Measurements from ENCODE around the gene MEF2B.

MEF2B gene

DNA sequence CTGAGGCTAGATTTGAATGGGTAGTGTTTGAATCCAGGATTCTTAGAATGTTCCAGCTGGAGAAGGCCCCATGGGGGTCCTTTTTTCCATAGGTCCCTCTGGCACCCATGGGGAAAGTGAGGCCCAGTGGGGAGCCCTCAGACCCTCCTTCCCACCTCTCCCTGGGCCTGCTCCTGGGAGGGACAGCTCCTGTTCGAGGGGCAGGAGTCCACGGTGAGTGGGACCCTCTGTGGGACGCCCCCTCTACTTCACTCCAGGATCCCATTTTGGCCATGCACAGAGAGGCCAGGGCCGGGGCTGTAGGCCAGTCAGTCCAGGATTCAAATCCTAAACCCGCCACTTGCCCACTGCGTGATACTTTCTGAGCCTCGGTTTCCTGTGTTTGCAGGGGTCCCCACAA lies 7.6 kb downstream of the MEF2B start:
- H3K4me3 ChIP-seq (ENCODE audit: low read depth, low read length) = no peak overlapping the region
- TF ChIP-seq, protein P1, sequence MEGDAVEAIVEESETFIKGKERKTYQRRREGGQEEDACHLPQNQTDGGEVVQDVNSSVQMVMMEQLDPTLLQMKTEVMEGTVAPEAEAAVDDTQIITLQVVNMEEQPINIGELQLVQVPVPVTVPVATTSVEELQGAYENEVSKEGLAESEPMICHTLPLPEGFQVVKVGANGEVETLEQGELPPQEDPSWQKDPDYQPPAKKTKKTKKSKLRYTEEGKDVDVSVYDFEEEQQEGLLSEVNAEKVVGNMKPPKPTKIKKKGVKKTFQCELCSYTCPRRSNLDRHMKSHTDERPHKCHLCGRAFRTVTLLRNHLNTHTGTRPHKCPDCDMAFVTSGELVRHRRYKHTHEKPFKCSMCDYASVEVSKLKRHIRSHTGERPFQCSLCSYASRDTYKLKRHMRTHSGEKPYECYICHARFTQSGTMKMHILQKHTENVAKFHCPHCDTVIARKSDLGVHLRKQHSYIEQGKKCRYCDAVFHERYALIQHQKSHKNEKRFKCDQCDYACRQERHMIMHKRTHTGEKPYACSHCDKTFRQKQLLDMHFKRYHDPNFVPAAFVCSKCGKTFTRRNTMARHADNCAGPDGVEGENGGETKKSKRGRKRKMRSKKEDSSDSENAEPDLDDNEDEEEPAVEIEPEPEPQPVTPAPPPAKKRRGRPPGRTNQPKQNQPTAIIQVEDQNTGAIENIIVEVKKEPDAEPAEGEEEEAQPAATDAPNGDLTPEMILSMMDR (IDR thresholded peaks at IDR 0.05; ENCODE audit: low read depth, low read length) = no peak

DNA sequence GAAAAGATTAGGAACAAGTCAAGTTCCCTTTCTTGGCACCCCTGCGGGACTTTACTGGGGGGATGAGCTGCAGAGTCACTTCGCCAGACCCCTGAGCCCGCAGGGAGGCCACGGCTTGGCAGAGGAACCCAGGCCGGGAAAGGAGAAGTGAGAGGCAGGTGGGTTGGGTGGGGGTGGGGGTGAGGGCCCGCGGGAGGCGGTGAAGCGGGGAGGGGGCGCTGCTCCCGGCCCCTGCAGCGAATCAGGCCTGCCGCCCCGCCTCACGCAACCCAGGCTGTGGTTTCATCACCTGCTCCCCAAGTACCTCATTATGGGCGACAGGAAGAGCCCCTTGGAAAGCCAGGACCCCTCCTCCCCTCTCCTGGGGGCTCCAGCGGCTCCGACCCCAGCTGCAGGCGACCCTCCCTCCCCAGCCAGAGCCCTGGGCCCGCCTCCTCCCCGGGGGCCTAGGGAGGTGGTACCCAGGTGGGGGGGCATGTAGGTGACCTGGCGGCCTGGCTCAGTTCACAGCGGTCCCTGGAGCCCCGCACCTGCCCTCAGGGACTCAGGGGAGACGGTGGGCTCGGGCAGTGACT lies 9.5 kb downstream of the MEF2B start:
- TF ChIP-seq, protein P1 (IDR thresholded peaks at IDR 0.05; ENCODE audit: low read depth, low read length) = no peak
- no peak overlapping the region for H3K4me3 ChIP-seq (ENCODE audit: low read depth, low read length)

DNA sequence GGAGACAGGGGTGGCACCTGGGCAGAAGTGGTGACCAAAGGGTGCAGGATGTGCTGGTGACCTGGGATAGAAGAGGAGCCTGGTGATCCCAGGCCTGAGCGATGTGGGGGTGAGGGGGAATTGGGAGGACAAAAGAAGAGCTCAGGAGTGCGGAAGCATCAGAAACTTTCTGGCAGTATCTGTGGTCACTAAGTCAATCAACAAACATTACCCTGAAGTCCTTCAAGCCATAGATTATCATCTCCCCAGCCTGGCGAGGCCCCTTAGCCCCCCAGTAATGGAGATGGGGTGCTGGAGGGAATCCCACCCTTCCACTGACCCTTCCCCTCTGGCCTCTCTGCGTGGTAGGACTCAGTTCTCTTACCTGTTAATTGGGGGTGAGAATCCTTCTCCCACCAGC lies 10.5 kb downstream of the MEF2B start:
- TF ChIP-seq, protein P1 (IDR thresholded peaks at IDR 0.05; ENCODE audit: low read depth, low read length) = no peak

DNA sequence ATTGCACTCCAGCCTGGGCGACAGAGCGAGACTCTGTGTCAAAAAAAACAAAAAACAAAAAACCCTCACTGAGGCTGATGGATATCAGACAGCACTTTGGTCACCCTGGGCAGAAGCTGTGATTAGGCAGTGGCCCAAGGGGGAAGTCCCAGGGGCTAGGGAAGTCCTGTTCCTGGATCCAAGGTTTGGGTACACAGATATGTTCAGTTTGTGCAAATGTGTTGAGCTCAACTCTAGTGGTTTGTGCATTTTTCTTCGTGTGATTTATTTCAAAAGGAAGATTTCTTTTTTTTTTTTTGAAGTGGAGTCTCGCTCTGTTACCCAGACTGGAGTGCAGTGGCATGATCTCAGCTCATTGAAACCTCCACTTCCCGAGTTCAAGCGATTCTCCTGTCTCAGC lies 12.3 kb downstream of the MEF2B start:
- no peak overlapping the region for H3K4me3 ChIP-seq (ENCODE audit: low read depth, low read length)
- TF ChIP-seq, protein P1 (IDR thresholded peaks at IDR 0.05; ENCODE audit: low read depth, low read length) = no peak

More for the DNA sequence above, 10.5 kb downstream of the MEF2B start:
- no peak overlapping the region for H3K4me3 ChIP-seq (ENCODE audit: low read depth, low read length)

DNA sequence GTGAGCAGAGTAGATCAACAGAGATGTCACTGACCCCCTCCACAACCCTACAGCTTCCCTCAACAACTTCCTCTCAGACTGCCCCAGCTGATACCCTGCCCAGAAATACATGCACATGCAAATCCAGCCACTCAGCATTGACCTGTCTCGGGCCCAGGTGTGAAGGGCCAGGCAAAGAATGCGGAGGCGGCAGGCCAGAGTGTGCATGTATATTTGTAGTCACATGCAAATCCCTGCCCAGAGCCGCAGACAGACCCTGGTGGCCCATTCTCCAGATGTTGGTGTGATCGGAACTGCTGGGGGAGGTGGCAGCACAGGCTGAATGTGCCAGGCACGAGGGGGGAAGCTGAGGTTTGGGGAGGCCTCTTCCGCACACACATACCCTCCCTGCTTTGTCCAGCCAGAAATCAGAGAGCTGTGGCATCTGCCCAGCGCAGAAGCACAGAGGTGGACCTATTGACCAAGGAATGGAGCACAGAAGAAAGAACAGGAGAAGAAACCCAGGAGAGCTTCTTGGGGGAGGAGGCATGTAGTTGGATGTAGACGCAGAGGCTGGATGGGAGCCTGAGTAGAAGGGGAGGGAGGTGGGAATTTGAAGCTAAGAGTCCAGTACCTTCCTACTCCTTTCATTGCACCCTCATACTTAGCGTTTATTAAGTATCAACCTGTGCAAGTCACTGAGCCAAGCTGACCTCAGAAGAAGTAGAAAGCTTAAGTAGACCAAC lies 14.4 kb downstream of the MEF2B start:
- TF ChIP-seq, protein P1 (IDR thresholded peaks at IDR 0.05; ENCODE audit: low read depth, low read length) = no peak

DNA sequence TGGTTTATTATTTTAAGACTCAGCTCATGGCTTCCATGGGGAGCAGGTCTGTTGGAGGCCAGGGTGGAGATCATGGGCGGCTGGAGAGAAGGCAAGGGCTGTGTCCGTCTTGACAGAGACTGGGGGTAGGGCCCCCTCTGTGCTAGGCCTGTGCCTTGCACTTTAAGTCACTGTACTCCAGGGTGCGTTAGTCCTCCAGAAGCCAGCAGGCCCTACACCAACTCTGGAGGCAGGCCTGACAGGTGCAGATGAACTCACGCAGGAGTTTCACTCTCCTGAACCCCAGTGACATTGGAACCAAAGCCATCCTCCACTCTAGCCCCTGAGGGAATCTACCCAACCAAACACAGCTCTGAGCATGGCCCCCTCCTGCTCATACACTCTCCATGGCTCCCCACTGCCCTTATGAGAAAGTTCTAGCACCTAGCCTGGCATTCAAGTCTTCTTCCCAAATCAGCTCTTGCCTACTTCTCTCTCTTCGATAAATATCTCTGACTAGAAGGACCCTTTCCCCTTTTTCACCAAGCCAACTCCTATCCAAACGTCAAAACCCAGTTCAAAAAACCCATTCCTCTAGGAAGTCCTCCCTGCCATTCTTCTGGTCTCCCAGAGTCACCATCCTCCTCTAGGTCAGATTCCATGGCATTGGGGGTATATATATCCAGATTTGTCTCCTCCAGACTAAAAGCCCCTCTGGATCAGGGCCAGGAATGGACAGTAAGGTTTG lies 15.1 kb downstream of the MEF2B start:
- no peak overlapping the region for H3K4me3 ChIP-seq (ENCODE audit: low read depth, low read length)
- TF ChIP-seq, protein P1 (IDR thresholded peaks at IDR 0.05; ENCODE audit: low read depth, low read length) = no peak

More for the DNA sequence above, 14.4 kb downstream of the MEF2B start:
- H3K4me3 ChIP-seq (ENCODE audit: low read depth, low read length) = no peak overlapping the region
